Measurements from ENCODE around the gene IL37.

The IL37 gene

GRCh38 chr2:112885506-112885902, 25.5 kb upstream of the IL37 start:
- Histone ChIP-seq H3K4me1 (ENCODE audit: control insufficient read depth, insufficient read depth, low read length) (peaks cover 2% of the 10 kb centered on the region; the same call in 1 of the 2 replicates), H3K27ac (ENCODE audit: extremely low read depth, low read depth, low read length) (no peak overlapping the region), H3K36me3 (ENCODE audit: control insufficient read depth in 2 of 2, insufficient read depth in 1 of 2, low read length in 2 of 2) (no peaks in the 10 kb centered on the region), H3K4me3 (ENCODE audit: low read depth, low read length) (no peak overlapping the region), H3K9me3 (ENCODE audit: control insufficient read depth, insufficient read depth, low read depth, low read length) (no peaks in the 10 kb centered on the region)
- TF ChIP-seq ZNF513 (tag by site-specific recombination; IDR thresholded peaks at IDR 0.05) (no peak), ZNF274 (IDR thresholded peaks at IDR 0.05; ENCODE audit: low read length) (no peak), ZNF274 (tag by site-specific recombination; IDR thresholded peaks at IDR 0.05; ENCODE audit: borderline replicate concordance) (no peak), ZBTB8A (tag by site-specific recombination; IDR thresholded peaks at IDR 0.05) (no peak), ZNF426 (tag by site-specific recombination; IDR thresholded peaks at IDR 0.05) (no peak), ZEB2 (tag by site-specific recombination; IDR thresholded peaks at IDR 0.05) (no peak), ZNF692 (tag by site-specific recombination; IDR thresholded peaks at IDR 0.05) (no peak), TRIM28 (IDR thresholded peaks at IDR 0.05; ENCODE audit: borderline replicate concordance, low read length) (no peak), ZNF843 (tag by site-specific recombination; IDR thresholded peaks at IDR 0.05) (no peak), GLI4 (tag by site-specific recombination; IDR thresholded peaks at IDR 0.05) (no peak), ZBTB17 (tag by site-specific recombination; IDR thresholded peaks at IDR 0.05) (no peak)
- TF ChIP-seq, protein P1, sequence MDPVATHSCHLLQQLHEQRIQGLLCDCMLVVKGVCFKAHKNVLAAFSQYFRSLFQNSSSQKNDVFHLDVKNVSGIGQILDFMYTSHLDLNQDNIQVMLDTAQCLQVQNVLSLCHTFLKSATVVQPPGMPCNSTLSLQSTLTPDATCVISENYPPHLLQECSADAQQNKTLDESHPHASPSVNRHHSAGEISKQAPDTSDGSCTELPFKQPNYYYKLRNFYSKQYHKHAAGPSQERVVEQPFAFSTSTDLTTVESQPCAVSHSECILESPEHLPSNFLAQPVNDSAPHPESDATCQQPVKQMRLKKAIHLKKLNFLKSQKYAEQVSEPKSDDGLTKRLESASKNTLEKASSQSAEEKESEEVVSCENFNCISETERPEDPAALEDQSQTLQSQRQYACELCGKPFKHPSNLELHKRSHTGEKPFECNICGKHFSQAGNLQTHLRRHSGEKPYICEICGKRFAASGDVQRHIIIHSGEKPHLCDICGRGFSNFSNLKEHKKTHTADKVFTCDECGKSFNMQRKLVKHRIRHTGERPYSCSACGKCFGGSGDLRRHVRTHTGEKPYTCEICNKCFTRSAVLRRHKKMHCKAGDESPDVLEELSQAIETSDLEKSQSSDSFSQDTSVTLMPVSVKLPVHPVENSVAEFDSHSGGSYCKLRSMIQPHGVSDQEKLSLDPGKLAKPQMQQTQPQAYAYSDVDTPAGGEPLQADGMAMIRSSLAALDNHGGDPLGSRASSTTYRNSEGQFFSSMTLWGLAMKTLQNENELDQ (tag by site-specific recombination; IDR thresholded peaks at IDR 0.05; ENCODE audit: low read depth): no peak
- TF ChIP-seq, protein P2, sequence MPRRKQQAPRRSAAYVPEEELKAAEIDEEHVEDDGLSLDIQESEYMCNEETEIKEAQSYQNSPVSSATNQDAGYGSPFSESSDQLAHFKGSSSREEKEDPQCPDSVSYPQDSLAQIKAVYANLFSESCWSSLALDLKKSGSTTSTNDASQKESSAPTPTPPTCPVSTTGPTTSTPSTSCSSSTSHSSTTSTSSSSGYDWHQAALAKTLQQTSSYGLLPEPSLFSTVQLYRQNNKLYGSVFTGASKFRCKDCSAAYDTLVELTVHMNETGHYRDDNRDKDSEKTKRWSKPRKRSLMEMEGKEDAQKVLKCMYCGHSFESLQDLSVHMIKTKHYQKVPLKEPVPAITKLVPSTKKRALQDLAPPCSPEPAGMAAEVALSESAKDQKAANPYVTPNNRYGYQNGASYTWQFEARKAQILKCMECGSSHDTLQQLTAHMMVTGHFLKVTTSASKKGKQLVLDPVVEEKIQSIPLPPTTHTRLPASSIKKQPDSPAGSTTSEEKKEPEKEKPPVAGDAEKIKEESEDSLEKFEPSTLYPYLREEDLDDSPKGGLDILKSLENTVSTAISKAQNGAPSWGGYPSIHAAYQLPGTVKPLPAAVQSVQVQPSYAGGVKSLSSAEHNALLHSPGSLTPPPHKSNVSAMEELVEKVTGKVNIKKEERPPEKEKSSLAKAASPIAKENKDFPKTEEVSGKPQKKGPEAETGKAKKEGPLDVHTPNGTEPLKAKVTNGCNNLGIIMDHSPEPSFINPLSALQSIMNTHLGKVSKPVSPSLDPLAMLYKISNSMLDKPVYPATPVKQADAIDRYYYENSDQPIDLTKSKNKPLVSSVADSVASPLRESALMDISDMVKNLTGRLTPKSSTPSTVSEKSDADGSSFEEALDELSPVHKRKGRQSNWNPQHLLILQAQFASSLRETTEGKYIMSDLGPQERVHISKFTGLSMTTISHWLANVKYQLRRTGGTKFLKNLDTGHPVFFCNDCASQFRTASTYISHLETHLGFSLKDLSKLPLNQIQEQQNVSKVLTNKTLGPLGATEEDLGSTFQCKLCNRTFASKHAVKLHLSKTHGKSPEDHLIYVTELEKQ (tag by site-specific recombination; IDR thresholded peaks at IDR 0.05; ENCODE audit: borderline replicate concordance): no peak
- ChIA-PET POLR2A (interaction anchor here (0.6 to 1.1 kb wide), 2 partner anchors 135 to 257 kb away, joined by 3 read pairs; no protein-coding TSS in a partner anchor), CTCF (interaction anchor here (0.6 to 4.1 kb wide), 43 partner anchors 7 to 281 kb away, joined by 3 to 64 read pairs (median 5); partner anchors contain the start of gene CKAP2L)

DNA sequence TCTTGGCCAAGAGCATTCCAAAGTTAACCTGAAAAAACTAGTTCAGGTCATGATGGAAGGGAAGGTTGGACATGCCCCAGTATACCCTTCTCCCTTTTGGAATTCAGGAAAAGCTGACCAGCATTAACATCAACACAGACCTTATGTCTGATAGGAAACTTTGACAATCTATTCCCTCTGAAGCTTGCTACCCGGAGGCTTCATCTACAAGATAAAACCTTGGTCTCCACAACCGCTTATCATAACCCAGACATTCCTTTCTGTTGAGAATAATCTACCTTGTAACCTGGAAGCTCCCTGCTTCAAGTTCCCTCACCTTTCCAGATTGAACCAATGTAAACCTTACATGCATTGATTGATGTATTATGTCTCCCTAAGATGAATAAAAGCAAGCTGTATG, 24.7 kb upstream of the IL37 start:
- no peak overlapping the region for H3K4me3 ChIP-seq (ENCODE audit: low read depth, low read length)
- ChIA-PET POLR2A (no interaction called here), CTCF (interaction anchor here (0.8 to 4.1 kb wide), 17 partner anchors 12 to 242 kb away, joined by 3 to 64 read pairs (median 5); no protein-coding TSS in a partner anchor)
- no peaks in the 10 kb centered on the region for H3K9me3 ChIP-seq (ENCODE audit: control insufficient read depth, insufficient read depth, low read depth, low read length)
- peaks cover 2% of the 10 kb centered on the region; the same call in 1 of the 2 replicates for H3K4me1 ChIP-seq (ENCODE audit: control insufficient read depth, insufficient read depth, low read length)
- H3K27ac ChIP-seq (ENCODE audit: extremely low read depth, low read depth, low read length): no peak overlapping the region
- no peaks in the 10 kb centered on the region for H3K36me3 ChIP-seq (ENCODE audit: control insufficient read depth in 2 of 2, insufficient read depth in 1 of 2, low read length in 2 of 2)
- no peak for TF ChIP-seq TCF7L2 (IDR thresholded peaks at IDR 0.05; ENCODE audit: borderline replicate concordance, low read depth, low read length)
- TF ChIP-seq KLF16 (tag by site-specific recombination; IDR thresholded peaks at IDR 0.05): no peak
- no peak for TF ChIP-seq ZNF394 (tag by site-specific recombination; IDR thresholded peaks at IDR 0.05; ENCODE audit: borderline replicate concordance)
- no peak for TF ChIP-seq PRDM6 (tag by site-specific recombination; IDR thresholded peaks at IDR 0.05)
- TF ChIP-seq, protein P3, sequence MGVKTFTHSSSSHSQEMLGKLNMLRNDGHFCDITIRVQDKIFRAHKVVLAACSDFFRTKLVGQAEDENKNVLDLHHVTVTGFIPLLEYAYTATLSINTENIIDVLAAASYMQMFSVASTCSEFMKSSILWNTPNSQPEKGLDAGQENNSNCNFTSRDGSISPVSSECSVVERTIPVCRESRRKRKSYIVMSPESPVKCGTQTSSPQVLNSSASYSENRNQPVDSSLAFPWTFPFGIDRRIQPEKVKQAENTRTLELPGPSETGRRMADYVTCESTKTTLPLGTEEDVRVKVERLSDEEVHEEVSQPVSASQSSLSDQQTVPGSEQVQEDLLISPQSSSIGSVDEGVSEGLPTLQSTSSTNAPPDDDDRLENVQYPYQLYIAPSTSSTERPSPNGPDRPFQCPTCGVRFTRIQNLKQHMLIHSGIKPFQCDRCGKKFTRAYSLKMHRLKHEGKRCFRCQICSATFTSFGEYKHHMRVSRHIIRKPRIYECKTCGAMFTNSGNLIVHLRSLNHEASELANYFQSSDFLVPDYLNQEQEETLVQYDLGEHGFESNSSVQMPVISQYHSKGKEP (tag by site-specific recombination; IDR thresholded peaks at IDR 0.05): no peak
- no peak for TF ChIP-seq ZNF473 (tag by site-specific recombination; IDR thresholded peaks at IDR 0.05)
- no peak for TF ChIP-seq ZNF133 (tag by site-specific recombination; IDR thresholded peaks at IDR 0.05)
- TF ChIP-seq ZNF24 (tag by site-specific recombination; IDR thresholded peaks at IDR 0.05): no peak
- TF ChIP-seq BCL11B (tag by site-specific recombination; IDR thresholded peaks at IDR 0.05; ENCODE audit: low read depth): no peak
- TF ChIP-seq GLI2 (tag by site-specific recombination; IDR thresholded peaks at IDR 0.05; ENCODE audit: borderline replicate concordance, low read depth): no peak
